ENCODE measurements around the gene MTRR. TPM values are rescaled to one million over a fixed set of nuclear protein-coding genes. Genes with fewer than 3 reads are reported as not detected.

The MTRR gene
- total and polyA plus RNA-seq, 9 of the 15 experiments (the other 6 are each of a cell fraction or from before 2014, with no cell fraction given) = 39.3 to 84.6 (median 66.2) TPM

DNA sequence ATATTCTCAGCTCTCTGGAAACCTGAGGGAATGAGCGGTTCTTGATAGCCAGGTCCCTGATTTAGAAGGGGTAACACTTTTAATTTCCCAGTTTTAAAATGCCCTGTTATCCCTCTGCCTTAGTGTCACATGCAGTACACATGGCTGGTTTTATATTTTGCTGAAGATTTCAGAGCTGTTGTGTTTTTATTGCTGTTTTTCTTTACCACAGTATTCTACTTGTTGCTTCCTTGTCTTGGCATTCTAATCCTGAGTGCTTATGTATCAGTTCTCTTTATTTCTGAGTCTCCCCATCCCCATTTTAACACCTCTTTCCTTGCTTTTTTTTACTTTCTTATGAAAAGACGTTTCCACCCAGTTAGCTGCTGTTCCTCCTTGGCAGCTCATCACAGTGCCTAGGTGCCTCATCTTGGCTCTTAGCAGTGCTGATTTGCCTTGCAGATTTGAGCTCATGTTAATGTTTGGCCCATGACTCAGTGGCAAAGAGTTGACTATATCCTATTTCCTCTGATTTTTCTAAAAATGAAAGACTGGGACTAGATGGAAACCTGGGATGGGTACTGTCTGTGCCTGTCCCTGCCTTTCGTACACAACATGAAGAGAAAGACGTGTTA is 3.7 kb downstream of the MTRR start (continued):
- TF ChIP-seq, protein P1, sequence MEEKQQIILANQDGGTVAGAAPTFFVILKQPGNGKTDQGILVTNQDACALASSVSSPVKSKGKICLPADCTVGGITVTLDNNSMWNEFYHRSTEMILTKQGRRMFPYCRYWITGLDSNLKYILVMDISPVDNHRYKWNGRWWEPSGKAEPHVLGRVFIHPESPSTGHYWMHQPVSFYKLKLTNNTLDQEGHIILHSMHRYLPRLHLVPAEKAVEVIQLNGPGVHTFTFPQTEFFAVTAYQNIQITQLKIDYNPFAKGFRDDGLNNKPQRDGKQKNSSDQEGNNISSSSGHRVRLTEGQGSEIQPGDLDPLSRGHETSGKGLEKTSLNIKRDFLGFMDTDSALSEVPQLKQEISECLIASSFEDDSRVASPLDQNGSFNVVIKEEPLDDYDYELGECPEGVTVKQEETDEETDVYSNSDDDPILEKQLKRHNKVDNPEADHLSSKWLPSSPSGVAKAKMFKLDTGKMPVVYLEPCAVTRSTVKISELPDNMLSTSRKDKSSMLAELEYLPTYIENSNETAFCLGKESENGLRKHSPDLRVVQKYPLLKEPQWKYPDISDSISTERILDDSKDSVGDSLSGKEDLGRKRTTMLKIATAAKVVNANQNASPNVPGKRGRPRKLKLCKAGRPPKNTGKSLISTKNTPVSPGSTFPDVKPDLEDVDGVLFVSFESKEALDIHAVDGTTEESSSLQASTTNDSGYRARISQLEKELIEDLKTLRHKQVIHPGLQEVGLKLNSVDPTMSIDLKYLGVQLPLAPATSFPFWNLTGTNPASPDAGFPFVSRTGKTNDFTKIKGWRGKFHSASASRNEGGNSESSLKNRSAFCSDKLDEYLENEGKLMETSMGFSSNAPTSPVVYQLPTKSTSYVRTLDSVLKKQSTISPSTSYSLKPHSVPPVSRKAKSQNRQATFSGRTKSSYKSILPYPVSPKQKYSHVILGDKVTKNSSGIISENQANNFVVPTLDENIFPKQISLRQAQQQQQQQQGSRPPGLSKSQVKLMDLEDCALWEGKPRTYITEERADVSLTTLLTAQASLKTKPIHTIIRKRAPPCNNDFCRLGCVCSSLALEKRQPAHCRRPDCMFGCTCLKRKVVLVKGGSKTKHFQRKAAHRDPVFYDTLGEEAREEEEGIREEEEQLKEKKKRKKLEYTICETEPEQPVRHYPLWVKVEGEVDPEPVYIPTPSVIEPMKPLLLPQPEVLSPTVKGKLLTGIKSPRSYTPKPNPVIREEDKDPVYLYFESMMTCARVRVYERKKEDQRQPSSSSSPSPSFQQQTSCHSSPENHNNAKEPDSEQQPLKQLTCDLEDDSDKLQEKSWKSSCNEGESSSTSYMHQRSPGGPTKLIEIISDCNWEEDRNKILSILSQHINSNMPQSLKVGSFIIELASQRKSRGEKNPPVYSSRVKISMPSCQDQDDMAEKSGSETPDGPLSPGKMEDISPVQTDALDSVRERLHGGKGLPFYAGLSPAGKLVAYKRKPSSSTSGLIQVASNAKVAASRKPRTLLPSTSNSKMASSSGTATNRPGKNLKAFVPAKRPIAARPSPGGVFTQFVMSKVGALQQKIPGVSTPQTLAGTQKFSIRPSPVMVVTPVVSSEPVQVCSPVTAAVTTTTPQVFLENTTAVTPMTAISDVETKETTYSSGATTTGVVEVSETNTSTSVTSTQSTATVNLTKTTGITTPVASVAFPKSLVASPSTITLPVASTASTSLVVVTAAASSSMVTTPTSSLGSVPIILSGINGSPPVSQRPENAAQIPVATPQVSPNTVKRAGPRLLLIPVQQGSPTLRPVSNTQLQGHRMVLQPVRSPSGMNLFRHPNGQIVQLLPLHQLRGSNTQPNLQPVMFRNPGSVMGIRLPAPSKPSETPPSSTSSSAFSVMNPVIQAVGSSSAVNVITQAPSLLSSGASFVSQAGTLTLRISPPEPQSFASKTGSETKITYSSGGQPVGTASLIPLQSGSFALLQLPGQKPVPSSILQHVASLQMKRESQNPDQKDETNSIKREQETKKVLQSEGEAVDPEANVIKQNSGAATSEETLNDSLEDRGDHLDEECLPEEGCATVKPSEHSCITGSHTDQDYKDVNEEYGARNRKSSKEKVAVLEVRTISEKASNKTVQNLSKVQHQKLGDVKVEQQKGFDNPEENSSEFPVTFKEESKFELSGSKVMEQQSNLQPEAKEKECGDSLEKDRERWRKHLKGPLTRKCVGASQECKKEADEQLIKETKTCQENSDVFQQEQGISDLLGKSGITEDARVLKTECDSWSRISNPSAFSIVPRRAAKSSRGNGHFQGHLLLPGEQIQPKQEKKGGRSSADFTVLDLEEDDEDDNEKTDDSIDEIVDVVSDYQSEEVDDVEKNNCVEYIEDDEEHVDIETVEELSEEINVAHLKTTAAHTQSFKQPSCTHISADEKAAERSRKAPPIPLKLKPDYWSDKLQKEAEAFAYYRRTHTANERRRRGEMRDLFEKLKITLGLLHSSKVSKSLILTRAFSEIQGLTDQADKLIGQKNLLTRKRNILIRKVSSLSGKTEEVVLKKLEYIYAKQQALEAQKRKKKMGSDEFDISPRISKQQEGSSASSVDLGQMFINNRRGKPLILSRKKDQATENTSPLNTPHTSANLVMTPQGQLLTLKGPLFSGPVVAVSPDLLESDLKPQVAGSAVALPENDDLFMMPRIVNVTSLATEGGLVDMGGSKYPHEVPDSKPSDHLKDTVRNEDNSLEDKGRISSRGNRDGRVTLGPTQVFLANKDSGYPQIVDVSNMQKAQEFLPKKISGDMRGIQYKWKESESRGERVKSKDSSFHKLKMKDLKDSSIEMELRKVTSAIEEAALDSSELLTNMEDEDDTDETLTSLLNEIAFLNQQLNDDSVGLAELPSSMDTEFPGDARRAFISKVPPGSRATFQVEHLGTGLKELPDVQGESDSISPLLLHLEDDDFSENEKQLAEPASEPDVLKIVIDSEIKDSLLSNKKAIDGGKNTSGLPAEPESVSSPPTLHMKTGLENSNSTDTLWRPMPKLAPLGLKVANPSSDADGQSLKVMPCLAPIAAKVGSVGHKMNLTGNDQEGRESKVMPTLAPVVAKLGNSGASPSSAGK (IDR thresholded peaks at IDR 0.05) = no peak
- TF ChIP-seq, protein P2, sequence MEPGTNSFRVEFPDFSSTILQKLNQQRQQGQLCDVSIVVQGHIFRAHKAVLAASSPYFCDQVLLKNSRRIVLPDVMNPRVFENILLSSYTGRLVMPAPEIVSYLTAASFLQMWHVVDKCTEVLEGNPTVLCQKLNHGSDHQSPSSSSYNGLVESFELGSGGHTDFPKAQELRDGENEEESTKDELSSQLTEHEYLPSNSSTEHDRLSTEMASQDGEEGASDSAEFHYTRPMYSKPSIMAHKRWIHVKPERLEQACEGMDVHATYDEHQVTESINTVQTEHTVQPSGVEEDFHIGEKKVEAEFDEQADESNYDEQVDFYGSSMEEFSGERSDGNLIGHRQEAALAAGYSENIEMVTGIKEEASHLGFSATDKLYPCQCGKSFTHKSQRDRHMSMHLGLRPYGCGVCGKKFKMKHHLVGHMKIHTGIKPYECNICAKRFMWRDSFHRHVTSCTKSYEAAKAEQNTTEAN (CRISPR knock-in tag; IDR thresholded peaks at IDR 0.05) = no peak
- TF ChIP-seq ZNF146 (CRISPR knock-in tag; IDR thresholded peaks at IDR 0.05; ENCODE audit: unreplicated experiment) = no peak
- TF ChIP-seq BRF1 (IDR thresholded peaks at IDR 0.05; ENCODE audit: borderline replicate concordance, extremely low read depth, insufficient read length) = no peak
- no peak for TF ChIP-seq ZNF41 (CRISPR knock-in tag; conservative IDR thresholded peaks at IDR 0.05)
- TF ChIP-seq ZFP36 (IDR thresholded peaks at IDR 0.05; ENCODE audit: low read depth, low read length, partially characterized antibody) = no peak
- TF ChIP-seq, protein P3, sequence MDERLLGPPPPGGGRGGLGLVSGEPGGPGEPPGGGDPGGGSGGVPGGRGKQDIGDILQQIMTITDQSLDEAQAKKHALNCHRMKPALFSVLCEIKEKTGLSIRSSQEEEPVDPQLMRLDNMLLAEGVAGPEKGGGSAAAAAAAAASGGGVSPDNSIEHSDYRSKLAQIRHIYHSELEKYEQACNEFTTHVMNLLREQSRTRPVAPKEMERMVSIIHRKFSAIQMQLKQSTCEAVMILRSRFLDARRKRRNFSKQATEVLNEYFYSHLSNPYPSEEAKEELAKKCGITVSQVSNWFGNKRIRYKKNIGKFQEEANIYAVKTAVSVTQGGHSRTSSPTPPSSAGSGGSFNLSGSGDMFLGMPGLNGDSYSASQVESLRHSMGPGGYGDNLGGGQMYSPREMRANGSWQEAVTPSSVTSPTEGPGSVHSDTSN (CRISPR knock-in tag; IDR thresholded peaks at IDR 0.05; ENCODE audit: low read depth) = no peak
- TF ChIP-seq, protein P3 (tag; conservative IDR thresholded peaks at IDR 0.05; ENCODE audit: low read depth) = no peak
- no peak for TF ChIP-seq EP400 (IDR thresholded peaks at IDR 0.05)
- no peak for TF ChIP-seq TRIM28 (IDR thresholded peaks at IDR 0.05)
- no peak for TF ChIP-seq ZBTB12 (CRISPR knock-in tag; IDR thresholded peaks at IDR 0.05)

Measured in K562 (cell line).